NCI-H2196 treated with DMSO at 0.1 percent for 48 hours (cell line): ENCODE data around the gene SPAG8.

ENCODE experiments used
- DNase-seq: peaks from one replicate; lab custom pipeline; 2025; ENCODE audit not compliant: unreplicated experiment; lab: John Stamatoyannopoulos, UW

SPAG8 gene, protein sequence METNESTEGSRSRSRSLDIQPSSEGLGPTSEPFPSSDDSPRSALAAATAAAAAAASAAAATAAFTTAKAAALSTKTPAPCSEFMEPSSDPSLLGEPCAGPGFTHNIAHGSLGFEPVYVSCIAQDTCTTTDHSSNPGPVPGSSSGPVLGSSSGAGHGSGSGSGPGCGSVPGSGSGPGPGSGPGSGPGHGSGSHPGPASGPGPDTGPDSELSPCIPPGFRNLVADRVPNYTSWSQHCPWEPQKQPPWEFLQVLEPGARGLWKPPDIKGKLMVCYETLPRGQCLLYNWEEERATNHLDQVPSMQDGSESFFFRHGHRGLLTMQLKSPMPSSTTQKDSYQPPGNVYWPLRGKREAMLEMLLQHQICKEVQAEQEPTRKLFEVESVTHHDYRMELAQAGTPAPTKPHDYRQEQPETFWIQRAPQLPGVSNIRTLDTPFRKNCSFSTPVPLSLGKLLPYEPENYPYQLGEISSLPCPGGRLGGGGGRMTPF

DNA sequence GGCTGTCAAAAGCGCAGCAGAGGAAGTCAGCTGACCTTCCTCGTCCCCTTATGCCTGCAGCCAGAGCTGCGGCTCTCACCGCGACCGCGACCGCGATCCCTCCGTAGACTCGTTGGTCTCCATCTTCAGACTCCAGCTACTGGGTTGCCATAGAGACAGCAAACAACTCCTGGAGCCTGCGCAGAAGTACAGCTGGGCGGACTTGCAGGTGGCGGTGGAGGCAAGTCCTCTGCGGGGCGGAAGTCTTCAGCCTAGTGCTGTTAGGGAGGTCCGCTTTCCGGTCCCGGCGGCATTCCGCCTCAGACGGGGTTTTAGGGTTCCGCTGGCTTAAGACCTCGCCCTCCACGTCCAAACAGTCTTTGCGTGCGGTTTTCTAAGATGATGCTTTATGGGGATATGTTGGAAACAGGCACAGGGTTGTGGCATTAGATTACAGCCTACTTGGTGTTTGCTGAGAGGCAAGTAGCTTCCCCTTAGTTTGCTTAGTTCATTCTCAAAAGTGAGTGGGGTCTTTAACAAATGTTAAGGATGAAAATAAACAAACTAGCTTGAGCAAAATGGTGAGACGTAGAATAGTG is at the start of gene SPAG8:
Gene SPAG8, minus strand, starts transcription at position 238 of the 578 bp plus-strand sequence. Its CDS starts 115 bp downstream, at position 123.
- peak; percentile 98 for DNase-seq

- no peak for DNase-seq
Measured at GRCh38 chr9:35861161-35861897, 49.3 kb upstream of the SPAG8 start.

- no peak for DNase-seq
Measured at GRCh38 chr9:35859990-35860339, 47.9 kb upstream of the SPAG8 start.

DNA sequence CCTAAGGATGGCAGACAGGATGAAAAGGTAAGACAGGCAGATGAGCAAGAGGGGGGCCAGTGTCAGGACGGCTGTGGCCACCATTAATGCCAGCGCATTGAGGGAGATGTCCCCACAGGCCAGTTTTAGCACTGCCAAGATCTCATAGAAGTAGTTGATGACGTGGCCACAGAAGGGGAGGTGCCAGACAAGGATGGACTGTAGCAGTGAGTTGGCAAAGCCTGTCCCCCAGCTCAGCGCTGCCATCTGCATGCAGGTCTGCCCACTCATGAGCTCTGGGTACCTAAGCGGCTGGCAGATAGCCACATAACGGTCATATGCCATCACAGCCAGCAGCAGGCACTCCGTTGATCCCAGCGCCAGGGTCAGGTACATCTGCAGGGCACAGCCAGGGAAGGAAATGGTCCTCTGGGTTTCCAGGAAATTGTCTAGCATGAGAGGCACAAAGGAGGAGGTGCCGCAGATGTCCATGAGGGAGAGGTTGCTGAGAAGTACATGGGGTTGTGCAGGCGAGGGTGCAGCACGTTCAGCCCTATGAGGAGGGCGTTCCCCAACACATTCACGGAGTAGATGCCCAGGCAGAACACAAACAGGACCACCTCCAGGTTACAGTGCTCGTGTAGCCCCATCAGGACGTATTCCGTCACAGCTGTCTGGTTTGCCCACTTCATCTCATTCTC is 47.4 kb upstream of the SPAG8 start:
- DNase-seq = no peak

DNA sequence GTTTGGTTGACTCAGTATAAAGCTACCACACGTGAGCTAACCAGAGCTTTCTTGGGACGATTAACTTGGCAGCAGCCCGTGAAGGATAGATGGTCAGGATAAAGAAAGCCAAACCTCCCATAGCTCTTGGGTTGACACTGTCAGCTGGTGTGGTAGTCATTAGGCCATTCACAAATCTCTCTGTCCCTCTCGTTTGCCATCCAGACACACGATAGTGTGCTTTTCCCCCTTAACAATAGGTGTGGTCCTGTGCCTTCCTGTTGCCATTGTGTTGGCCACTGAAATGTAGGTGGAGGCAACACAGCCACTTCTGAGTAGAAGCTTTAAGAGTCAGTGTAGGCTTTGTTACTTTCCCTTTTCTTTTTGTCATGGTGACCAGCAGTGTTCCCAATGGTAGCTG is 46.4 kb upstream of the SPAG8 start:
- no peak for DNase-seq

DNA sequence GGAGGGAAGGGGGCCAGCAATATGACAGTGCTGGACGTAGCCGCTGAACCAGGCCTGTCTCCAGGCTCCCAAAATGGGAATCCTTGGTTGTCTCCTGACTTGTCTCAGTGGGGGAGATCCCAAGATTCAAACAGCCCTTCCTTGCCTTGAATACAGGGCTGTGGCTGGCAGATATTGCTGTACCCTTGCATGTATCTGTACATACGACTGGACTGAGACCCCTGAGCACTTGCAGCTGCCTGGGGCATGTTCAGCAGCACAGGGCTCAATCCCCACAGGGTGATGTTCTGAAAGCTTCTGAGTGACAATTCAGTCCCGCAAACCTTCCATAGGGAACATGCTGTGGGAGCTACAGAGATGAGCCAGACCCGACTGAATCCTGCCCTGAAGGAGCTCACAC is 44.8 kb upstream of the SPAG8 start:
- no peak for DNase-seq

GRCh38 chr9:35856206-35856605 is 44.1 kb upstream of the SPAG8 start:
- DNase-seq = no peak

DNA sequence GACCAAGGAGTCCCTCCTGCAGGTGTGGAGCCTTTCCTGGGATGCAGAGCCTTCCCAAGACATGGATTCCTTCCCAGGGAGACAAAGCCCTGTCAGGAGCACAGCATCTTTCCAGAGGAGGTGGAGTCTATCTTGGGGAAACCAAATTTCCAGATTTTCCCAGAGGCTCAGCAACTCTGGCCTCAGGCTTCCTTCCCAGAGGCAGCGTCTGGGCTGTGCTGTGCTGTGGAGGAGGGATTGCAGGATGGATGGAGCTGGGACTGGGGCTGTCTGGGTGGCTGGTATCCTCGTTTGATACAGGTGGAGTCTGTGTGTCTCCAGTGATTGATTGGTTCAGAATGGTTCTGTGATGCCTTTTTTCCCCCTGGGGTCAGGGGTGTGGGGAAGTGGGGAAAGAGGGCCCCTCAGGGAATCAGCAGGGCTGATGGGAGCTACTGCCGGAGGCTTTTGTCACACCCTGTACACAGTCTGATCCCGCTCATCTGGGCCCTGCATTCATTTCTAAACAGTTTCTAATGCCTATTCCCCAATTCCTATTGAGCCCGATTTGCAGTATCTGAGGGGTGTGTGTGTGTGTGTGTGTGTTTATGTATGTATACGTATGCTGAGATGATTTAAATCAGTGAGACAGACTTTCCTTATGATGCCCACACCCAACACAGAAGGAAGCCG is 42.2 kb upstream of the SPAG8 start:
- DNase-seq = no peak

DNA sequence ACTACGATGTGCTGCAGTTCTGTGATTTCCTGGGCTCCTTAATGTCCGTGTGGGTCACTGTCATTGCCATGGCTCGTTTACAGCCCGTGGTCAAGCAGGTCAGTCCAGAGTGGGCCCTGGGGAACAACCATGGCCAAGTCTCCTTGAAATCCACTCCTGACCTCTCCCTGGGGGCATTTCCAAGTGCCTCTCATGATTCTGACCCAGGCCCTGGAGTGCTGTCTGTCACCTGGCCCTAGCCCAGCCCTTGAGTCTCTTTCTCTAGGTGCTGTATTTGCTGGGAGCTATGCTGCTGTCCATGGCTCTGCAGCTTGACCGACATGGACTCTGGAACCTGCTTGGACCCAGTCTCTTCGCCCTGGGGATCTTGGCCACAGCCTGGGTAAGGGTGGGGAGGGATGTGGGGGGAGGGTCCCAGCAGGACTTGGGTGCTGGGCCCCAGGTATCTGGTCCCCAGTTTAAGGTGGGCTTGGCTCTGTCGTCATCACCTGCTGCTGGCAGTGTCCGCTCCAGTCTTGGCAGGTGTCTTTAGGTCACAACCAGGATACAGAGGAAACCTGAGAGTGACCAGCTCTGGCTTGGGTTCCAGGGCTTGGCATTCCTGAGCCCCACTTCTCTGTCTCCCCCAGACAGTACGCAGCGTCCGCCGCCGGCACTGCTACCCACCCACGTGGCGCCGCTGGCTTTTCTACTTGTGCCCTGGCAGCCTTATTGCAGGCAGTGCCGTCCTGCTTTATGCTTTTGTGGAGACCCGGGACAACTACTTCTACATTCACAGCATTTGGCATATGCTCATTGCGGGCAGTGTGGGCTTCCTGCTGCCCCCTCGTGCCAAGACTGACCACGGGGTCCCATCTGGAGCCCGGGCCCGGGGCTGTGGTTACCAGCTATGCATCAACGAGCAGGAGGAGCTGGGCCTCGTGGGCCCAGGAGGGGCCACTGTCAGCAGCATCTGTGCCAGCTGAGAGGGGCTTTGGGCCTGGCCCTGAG is 41.1 kb upstream of the SPAG8 start:
- DNase-seq = no peak

GRCh38 chr9:35852267-35852815 is 40.3 kb upstream of the SPAG8 start:
- DNase-seq = no peak

- no peak for DNase-seq
Measured at GRCh38 chr9:35847792-35848572, 35.9 kb upstream of the SPAG8 start.

- no peak for DNase-seq
Measured at GRCh38 chr9:35845824-35846771, 34.0 kb upstream of the SPAG8 start.

DNA sequence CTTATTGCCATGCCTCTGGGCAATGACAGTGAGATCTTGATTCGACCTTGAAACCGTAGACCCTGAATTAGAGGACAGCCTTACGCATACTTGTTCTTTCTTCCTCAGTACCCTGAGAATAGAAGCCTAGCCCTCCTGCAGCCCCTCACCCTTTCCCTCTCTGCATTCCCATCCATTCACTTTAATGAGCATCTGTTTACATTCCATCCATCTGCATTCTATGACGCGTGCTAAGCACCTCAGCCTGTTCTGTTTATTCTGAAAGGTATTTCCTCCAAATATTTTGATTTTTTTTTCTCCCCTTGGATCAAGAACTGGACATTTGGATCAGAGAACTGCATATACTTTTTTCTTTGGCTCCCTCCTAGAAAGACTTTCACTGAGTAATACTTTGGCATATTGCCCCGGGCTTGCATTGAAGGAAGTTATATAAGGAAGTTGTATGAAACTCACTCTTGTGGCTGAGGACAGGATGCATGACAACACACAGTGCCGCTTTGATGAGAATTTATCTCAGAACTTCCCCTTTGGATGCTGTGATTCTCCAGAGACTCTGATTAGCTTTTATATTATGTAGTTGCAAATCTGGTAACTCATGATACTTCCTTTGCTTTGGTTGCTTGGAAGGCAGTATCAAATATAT is 32.7 kb upstream of the SPAG8 start:
- DNase-seq = peak; percentile 26

GRCh38 chr9:35842795-35843194 is 30.7 kb upstream of the SPAG8 start:
- DNase-seq = no peak

DNA sequence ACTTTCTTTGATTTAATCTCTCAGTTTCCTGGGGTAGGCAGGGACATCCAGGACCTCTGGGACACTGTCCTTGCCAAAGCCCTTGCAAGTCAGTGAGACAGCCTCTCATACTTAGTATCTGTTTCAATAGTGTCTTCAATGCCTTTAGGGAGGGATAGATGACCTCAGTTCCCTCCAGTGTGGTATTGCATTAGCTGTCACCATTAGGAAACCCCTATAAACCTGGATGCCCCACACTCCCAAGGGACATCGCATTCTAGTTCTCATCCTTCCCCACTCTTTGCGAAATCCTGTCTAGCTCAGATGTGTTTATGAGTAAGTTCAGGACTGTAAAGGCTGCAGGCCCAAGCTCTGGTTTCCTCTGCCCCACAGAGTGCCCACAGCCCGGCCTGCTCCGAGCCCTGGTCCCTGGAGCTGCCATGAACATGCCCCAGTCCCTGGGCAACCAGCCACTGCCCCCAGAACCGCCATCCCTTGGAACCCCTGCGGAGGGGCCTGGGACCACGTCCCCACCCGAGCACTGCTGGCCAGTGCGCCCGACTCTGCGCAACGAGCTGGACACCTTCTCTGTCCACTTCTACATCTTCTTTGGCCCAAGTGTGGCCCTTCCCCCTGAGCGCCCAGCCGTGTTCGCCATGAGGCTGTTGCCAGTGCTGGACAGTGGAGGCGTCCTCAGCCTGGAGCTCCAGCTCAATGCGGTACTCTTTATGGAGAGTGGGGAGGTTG is 30.1 kb upstream of the SPAG8 start:
- DNase-seq = no peak

DNA sequence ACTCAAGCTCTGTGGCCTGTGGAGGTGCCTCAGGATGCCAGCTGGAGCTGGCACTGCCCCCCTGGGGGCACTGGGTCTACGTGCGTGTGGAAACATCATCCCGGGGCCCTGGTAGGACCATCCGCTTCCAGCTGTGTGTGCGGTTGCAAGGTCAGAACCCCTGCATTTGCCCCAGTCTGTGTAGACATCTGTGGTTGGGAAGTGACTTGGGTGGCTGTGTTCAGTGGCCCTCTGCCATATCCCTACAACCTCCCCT is 29.5 kb upstream of the SPAG8 start:
- DNase-seq = no peak
